Measurements from ENCODE around the gene SMIM32.

SMIM32 gene

DNA sequence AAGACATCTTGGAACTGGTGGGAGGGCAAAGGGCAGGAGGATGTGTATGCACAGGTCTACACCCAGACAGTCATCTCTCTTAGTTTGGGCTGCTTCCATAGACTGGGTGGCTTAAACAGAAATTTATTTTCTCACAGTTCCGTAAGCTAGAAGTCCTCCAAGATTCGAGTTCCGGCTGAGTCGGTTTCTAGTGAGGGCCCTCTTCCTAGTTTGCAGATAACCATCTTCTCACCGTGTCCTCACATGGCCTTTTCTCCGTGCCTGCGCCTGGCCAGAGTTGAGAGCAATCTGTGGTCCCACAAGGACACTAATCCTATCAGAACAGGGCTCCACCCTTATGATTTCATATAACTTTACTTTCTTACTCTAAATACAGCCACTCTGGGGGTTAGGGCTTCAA lies 4.1 kb downstream of the SMIM32 start:
- TF ChIP-seq SPI1 (IDR thresholded peaks at IDR 0.05; ENCODE audit: borderline replicate concordance, low read depth) (no peak), POLR2AphosphoS5 (IDR thresholded peaks at IDR 0.05; ENCODE audit: low read depth) (no peak), GABPA (IDR thresholded peaks at IDR 0.05; ENCODE audit: low read depth) (no peak), CTCF (IDR thresholded peaks at IDR 0.05; ENCODE audit: insufficient read depth, low read length) (no peak)
- TF ChIP-seq, protein P1, sequence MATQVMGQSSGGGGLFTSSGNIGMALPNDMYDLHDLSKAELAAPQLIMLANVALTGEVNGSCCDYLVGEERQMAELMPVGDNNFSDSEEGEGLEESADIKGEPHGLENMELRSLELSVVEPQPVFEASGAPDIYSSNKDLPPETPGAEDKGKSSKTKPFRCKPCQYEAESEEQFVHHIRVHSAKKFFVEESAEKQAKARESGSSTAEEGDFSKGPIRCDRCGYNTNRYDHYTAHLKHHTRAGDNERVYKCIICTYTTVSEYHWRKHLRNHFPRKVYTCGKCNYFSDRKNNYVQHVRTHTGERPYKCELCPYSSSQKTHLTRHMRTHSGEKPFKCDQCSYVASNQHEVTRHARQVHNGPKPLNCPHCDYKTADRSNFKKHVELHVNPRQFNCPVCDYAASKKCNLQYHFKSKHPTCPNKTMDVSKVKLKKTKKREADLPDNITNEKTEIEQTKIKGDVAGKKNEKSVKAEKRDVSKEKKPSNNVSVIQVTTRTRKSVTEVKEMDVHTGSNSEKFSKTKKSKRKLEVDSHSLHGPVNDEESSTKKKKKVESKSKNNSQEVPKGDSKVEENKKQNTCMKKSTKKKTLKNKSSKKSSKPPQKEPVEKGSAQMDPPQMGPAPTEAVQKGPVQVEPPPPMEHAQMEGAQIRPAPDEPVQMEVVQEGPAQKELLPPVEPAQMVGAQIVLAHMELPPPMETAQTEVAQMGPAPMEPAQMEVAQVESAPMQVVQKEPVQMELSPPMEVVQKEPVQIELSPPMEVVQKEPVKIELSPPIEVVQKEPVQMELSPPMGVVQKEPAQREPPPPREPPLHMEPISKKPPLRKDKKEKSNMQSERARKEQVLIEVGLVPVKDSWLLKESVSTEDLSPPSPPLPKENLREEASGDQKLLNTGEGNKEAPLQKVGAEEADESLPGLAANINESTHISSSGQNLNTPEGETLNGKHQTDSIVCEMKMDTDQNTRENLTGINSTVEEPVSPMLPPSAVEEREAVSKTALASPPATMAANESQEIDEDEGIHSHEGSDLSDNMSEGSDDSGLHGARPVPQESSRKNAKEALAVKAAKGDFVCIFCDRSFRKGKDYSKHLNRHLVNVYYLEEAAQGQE (IDR thresholded peaks at IDR 0.05; ENCODE audit: insufficient replicate concordance, low read depth), result no peak
- H3K27ac ChIP-seq (replicated peaks), result no peak overlapping the region
- no peak overlapping the region for H3K4me3 ChIP-seq (replicated peaks; ENCODE audit: insufficient read depth, low read length)
- DNase-seq (ENCODE audit: low read depth in 1 of 2, low spot score in 1 of 2), result no peak
- peaks cover 3% of the 10 kb centered on the region for H3K27me3 ChIP-seq (ENCODE audit: insufficient read depth, poor library complexity, severe bottlenecking)

DNA sequence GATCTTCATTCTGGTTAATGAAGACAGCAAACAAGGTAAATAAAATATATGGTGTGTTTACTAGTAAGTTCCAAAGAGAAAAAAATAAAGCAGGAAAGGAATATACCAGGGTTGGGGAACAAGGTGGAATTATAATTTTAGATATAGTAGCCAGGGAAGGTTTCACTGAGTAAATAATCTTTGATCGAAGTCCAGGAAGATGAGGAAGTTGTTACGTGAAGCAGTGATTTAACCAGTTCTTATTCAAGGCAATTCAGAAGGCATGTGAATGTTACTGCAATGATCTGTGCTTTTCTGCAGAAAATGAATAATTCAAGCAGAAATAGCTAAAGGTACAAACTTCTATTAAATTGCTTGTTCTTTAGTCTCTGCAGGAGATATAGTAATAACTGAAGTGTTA lies 6.2 kb downstream of the SMIM32 start:
- Histone ChIP-seq H3K4me3 (replicated peaks; ENCODE audit: insufficient read depth, low read length) (no peak overlapping the region), H3K27ac (replicated peaks) (no peak overlapping the region), H3K27me3 (ENCODE audit: insufficient read depth, poor library complexity, severe bottlenecking) (no peaks in the 10 kb centered on the region)
- DNase-seq (ENCODE audit: low read depth in 1 of 2, low spot score in 1 of 2), result no peak
- TF ChIP-seq SPI1 (IDR thresholded peaks at IDR 0.05; ENCODE audit: borderline replicate concordance, low read depth) (no peak), CTCF (IDR thresholded peaks at IDR 0.05; ENCODE audit: insufficient read depth, low read length) (no peak), POLR2AphosphoS5 (IDR thresholded peaks at IDR 0.05; ENCODE audit: low read depth) (no peak), GABPA (IDR thresholded peaks at IDR 0.05; ENCODE audit: low read depth) (no peak)
- TF ChIP-seq, protein P1 (IDR thresholded peaks at IDR 0.05; ENCODE audit: insufficient replicate concordance, low read depth), result no peak

GRCh38 chr5:136185974-136186665 lies 6.8 kb downstream of the SMIM32 start:
- H3K4me3 ChIP-seq (replicated peaks; ENCODE audit: insufficient read depth, low read length), result no peak overlapping the region
- no peaks in the 10 kb centered on the region for H3K27me3 ChIP-seq (ENCODE audit: insufficient read depth, poor library complexity, severe bottlenecking)
- no peak for TF ChIP-seq POLR2AphosphoS5 (IDR thresholded peaks at IDR 0.05; ENCODE audit: low read depth)
- no peak for TF ChIP-seq GABPA (IDR thresholded peaks at IDR 0.05; ENCODE audit: low read depth)
- no peak for TF ChIP-seq CTCF (IDR thresholded peaks at IDR 0.05; ENCODE audit: insufficient read depth, low read length)
- TF ChIP-seq, protein P1 (IDR thresholded peaks at IDR 0.05; ENCODE audit: insufficient replicate concordance, low read depth), result no peak
- no peak for TF ChIP-seq SPI1 (IDR thresholded peaks at IDR 0.05; ENCODE audit: borderline replicate concordance, low read depth)
- H3K27ac ChIP-seq (replicated peaks), result no peak overlapping the region
- no peak for DNase-seq (ENCODE audit: low read depth in 1 of 2, low spot score in 1 of 2)
